ENCODE data around the gene CRELD2.

CRELD2 gene

DNA sequence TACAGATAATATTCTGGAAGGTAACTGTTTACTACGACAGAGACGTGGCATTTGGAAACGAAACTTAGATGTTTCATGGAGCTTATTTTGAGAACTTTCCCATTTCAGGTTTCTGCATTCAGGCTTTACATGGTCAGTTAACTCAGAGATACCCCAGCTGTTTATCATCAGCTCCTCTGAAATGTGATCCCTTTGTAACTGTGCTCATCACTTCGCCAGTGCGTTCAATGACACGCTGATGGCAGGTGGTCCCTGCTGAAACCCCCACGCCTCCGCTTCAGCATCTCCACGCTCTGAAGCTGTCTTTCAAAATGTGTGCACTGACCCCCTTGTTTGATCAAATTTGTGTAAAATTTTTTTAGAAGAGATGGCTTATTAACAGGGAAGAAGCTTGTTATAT lies 30.7 kb upstream of the CRELD2 start:
- no peak for TF ChIP-seq CTCF (IDR thresholded peaks at IDR 0.05; ENCODE audit: borderline replicate concordance, insufficient read depth, low read depth, low read length)
- no peak overlapping the region for H3K4me3 ChIP-seq (ENCODE audit: low read depth, low read length)

GRCh38 chr22:49889071-49889470 lies 29.4 kb upstream of the CRELD2 start:
- H3K4me3 ChIP-seq (ENCODE audit: low read depth, low read length), result no peak overlapping the region
- no peak for TF ChIP-seq CTCF (IDR thresholded peaks at IDR 0.05; ENCODE audit: borderline replicate concordance, insufficient read depth, low read depth, low read length)

DNA sequence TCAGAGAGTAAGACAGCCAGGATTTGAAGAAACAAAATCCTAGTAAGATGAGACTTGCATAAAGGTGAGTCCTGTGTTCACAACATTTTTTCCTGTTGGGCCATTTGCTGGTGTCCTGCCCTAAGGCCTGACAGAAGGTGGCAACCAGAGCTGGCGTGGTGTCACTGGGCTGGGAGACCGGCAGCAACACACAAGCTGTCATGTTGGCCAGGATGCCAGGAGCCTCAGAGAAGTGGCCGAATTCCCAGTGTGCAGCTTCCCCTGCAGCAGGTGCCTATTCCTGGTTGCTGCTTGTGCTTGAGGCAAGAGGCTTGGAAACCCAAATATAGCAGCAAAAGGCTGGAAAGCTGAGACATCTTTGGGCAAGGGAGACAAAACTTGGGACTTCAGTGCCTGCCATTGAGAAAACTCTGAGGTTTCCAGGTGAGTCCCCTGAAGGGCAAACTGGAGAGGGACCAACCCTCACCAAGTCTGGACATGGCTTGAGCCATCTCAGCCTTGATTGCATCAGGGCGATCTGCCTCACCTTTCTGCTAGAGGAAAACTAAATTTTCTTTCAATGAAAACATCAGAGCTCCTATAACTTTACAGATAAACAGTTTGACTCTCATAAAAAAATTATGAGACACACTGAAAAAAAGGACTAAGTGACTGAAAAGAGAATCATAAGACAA lies 26.1 kb upstream of the CRELD2 start:
- no peak for TF ChIP-seq CTCF (IDR thresholded peaks at IDR 0.05; ENCODE audit: borderline replicate concordance, insufficient read depth, low read depth, low read length)
- no peak overlapping the region for H3K4me3 ChIP-seq (ENCODE audit: low read depth, low read length)

DNA sequence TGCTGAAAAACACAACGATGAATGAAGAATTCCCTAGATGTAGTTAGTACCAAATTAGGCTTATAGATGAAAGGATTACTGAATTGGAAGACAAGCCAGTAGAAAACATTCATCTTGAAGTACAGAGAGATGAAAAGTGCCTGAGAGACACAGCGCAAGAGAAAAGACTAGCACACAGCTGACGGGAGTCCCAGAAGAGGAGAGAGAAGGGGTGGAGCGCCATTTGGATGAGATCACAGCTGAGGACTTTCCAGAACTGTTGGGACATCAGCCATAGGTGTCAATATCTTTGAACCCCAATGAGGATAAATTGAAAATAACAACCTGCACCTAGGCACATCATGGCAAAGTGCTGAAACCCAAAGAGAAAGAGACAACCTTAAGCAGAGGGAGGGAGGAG lies 25.4 kb upstream of the CRELD2 start:
- TF ChIP-seq CTCF (IDR thresholded peaks at IDR 0.05; ENCODE audit: borderline replicate concordance, insufficient read depth, low read depth, low read length), result no peak

GRCh38 chr22:49894322-49895054 lies 23.9 kb upstream of the CRELD2 start:
- H3K4me3 ChIP-seq (ENCODE audit: low read depth, low read length), result no peak overlapping the region
- TF ChIP-seq CTCF (IDR thresholded peaks at IDR 0.05; ENCODE audit: borderline replicate concordance, insufficient read depth, low read depth, low read length), result no peak

More for the DNA sequence above, 25.4 kb upstream of the CRELD2 start:
- no peak overlapping the region for H3K4me3 ChIP-seq (ENCODE audit: low read depth, low read length)

- no peak for TF ChIP-seq CTCF (IDR thresholded peaks at IDR 0.05; ENCODE audit: borderline replicate concordance, insufficient read depth, low read depth, low read length)
- H3K4me3 ChIP-seq (ENCODE audit: low read depth, low read length), result no peak overlapping the region
Measured at GRCh38 chr22:49896201-49896600, 22.2 kb upstream of the CRELD2 start.

All from GM12875 (cell line).